Fibroblast of lung (primary cell): Measurements from ENCODE around the gene RDH14. TPM values are rescaled to one million over a fixed set of nuclear protein-coding genes. Genes with fewer than 3 reads are reported as not detected.
A peak's percentile ranks its signal among the peaks of the same experiment; 100 is the strongest.

ENCODE experiments used
- DNase-seq, 2 donors: peaks; one replicate each; pipeline versions ENCODE4 v3.0.0 to v3.0.0-alpha.2; 2010; ENCODE audit warnings: low read depth in 2 of 2
- H2AFZ ChIP-seq: 2 replicates; pipeline ENCODE4 v1.5.1; 2012; ENCODE audit warnings: low read length, control low read depth, inconsistent platforms
- H3K27ac ChIP-seq: 2 replicates; pipeline ENCODE4 v1.5.1; 2011; ENCODE audit warnings: low read length, control low read depth; ENCODE audit not compliant: insufficient read depth
- H3K27me3 ChIP-seq: 2 replicates; pipeline ENCODE4 v1.5.1; 2011; ENCODE audit warnings: mild to moderate bottlenecking, low read length; ENCODE audit not compliant: control insufficient read depth, insufficient read depth
- H3K36me3 ChIP-seq: 2 replicates; pipeline ENCODE4 v1.5.1; 2011; ENCODE audit warnings: low read length; ENCODE audit not compliant: control insufficient read depth, insufficient read depth
- H3K4me1 ChIP-seq: 2 replicates; pipeline ENCODE4 v1.5.1; 2011; ENCODE audit warnings: low read length; ENCODE audit not compliant: control insufficient read depth, insufficient read depth; ENCODE audit errors: extremely low read depth
- H3K4me2 ChIP-seq: 2 replicates; pipeline ENCODE4 v1.5.1; 2011; ENCODE audit warnings: low read length, control low read depth; ENCODE audit not compliant: insufficient read depth; ENCODE audit errors: extremely low read depth
- H3K4me3 ChIP-seq, 4 experiments: fragments of 200-600 bp in 1 of 4; sonication (generic) in 1 of 4; replicated peaks in 1 of 4; 2 replicates each; pipeline ENCODE4 v1.5.1; 2011 to 2016; ENCODE audit warnings: low read length in 4 of 4, low read depth in 3 of 4, mild to moderate bottlenecking in 3 of 4, control low read depth in 2 of 4, inconsistent platforms in 1 of 4, mixed read lengths in 1 of 4; ENCODE audit not compliant: insufficient read depth in 1 of 4; ENCODE audit errors: control extremely low read depth in 1 of 4
- H3K79me2 ChIP-seq: 2 replicates; pipeline ENCODE4 v1.5.1; 2012; ENCODE audit warnings: mild to moderate bottlenecking, low read length, inconsistent platforms; ENCODE audit not compliant: control insufficient read depth, insufficient read depth
- H3K9ac ChIP-seq: 2 replicates; pipeline ENCODE4 v1.5.1; 2011; ENCODE audit warnings: mild to moderate bottlenecking, low read length, control low read depth; ENCODE audit not compliant: insufficient read depth
- H3K9me3 ChIP-seq: 2 replicates; pipeline ENCODE4 v1.5.1; 2012; ENCODE audit warnings: low read depth, low read length; ENCODE audit not compliant: control insufficient read depth, insufficient read depth
- H4K20me1 ChIP-seq: 2 replicates; pipeline ENCODE4 v1.5.1; 2011; ENCODE audit warnings: low read length; ENCODE audit not compliant: control insufficient read depth, insufficient read depth; ENCODE audit errors: extremely low read depth
- EZH2 ChIP-seq: IDR thresholded peaks from 2 replicates; pipeline ENCODE4 v1.5.1; 2012; ENCODE audit warnings: low read length, control low read depth, mild to moderate bottlenecking; ENCODE audit errors: missing control alignments
- polyA plus RNA-seq, 2 donors: library from polyadenylated mRNA; depleted of rRNA in 1 of 2; stranded (reverse) in 1 of 2; unstranded in 1 of 2; fragments of >200 nt; gene quantifications; 2 replicates each; pipeline ENCODE4 v1.2.1, GENCODE V29; 2011 to 2012; ENCODE audit warnings: missing spikeins in 1 of 2
- total RNA-seq: library from RNA; depleted of rRNA; stranded (reverse); fragments of >200 nt; gene quantifications from 2 replicates; pipeline ENCODE4 v1.2.1, GENCODE V29; 2014
- TF ChIP-seq, protein P1 (sequence below), 2 donors: IDR thresholded peaks in 1 of 2; conservative IDR thresholded peaks in 1 of 2; 1 replicate in 1 of 2; 2 replicates in 1 of 2; pipeline ENCODE4 v1.5.1; 2011 to 2012; ENCODE audit warnings: low read length in 2 of 2, control low read depth in 1 of 2, inconsistent platforms in 1 of 2, low read depth in 1 of 2, mild to moderate bottlenecking in 1 of 2

RDH14 gene
- total and polyA plus RNA-seq, 2 donors (not counting 1 experiment from before 2014, with no cell fraction given): 26.6 to 28.6 TPM

DNA sequence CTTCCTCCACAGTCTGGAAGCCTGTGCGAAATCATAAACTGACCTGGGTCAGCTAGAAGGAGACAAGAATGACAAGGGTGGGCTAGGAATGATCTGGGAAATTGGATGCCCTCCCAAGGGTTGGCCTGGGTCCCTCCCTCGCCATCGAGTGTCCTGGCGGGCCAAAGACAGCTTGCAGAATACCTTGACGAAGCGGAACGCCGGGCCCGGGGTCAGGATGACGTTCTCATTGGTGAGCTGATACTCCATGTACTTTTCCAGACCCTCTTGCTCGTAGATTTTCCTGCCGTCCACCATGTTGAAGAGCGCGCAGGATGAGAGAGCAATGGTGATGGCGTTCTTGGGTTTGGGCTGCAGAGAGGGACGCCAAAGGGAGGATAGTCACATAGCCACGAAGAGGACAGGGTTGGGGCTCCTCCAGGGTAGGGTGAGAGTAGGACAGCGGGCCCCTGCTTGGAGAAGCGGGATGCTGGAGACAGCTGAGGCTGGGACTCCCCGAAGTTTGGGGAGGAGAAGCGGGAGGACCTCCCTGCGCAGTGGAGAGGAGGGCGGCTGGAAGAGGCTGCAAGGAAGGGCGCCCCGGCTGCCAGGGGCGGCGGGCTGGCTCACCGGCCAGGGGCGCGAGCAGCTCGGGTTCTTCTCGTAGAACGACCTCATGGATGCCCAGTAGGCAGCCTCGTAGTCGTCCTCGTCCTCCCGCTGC, 23.6 kb upstream of the RDH14 start:
- no peaks in the 10 kb centered on the region for H3K36me3 ChIP-seq
- DNase-seq: no peak
- no peaks in the 10 kb centered on the region for H4K20me1 ChIP-seq
- H3K27me3 ChIP-seq: no peaks in the 10 kb centered on the region
- H3K4me2 ChIP-seq: no peak overlapping the region
- H3K27ac ChIP-seq: no peak overlapping the region
- no peaks in the 10 kb centered on the region for H3K9me3 ChIP-seq
- H3K4me1 ChIP-seq: peaks cover 4% of the 10 kb centered on the region
- TF ChIP-seq, protein P1, sequence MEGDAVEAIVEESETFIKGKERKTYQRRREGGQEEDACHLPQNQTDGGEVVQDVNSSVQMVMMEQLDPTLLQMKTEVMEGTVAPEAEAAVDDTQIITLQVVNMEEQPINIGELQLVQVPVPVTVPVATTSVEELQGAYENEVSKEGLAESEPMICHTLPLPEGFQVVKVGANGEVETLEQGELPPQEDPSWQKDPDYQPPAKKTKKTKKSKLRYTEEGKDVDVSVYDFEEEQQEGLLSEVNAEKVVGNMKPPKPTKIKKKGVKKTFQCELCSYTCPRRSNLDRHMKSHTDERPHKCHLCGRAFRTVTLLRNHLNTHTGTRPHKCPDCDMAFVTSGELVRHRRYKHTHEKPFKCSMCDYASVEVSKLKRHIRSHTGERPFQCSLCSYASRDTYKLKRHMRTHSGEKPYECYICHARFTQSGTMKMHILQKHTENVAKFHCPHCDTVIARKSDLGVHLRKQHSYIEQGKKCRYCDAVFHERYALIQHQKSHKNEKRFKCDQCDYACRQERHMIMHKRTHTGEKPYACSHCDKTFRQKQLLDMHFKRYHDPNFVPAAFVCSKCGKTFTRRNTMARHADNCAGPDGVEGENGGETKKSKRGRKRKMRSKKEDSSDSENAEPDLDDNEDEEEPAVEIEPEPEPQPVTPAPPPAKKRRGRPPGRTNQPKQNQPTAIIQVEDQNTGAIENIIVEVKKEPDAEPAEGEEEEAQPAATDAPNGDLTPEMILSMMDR (conservative IDR thresholded peaks at IDR 0.05 in 1 of 2, IDR thresholded peaks at IDR 0.05 in 1 of 2; ENCODE audit: low read depth in 1 of 2, low read length in 2 of 2): no peak
- no peak for TF ChIP-seq EZH2
- no peaks in the 10 kb centered on the region for H3K79me2 ChIP-seq
- no peak overlapping the region for H2AFZ ChIP-seq
- no peak overlapping the region for H3K4me3 ChIP-seq
- H3K9ac ChIP-seq: no peak overlapping the region

DNA sequence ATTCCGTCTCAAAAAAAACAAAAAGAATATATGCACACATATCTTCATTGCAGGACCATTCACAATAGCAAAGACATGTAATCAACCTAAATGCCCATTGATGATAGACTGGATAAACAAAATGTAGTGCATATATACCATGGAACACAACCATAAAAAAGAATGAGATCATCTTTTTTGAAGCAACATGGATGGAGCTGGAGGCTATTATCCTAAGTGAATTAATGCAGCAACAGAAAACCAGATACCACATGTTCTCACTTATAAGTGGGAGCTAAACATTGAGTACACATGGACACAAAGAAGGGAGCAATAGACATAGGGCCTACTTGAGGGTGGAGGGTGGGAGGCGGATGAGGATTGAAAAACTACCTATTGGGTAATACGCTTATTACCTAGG, 20.2 kb upstream of the RDH14 start:
- no peak for DNase-seq
- H3K9me3 ChIP-seq: no peaks in the 10 kb centered on the region
- no peak overlapping the region for H3K27ac ChIP-seq
- H3K4me1 ChIP-seq: peaks cover 4% of the 10 kb centered on the region
- no peaks in the 10 kb centered on the region for H3K27me3 ChIP-seq
- TF ChIP-seq, protein P1 (conservative IDR thresholded peaks at IDR 0.05 in 1 of 2, IDR thresholded peaks at IDR 0.05 in 1 of 2; ENCODE audit: low read depth in 1 of 2, low read length in 2 of 2): no peak
- TF ChIP-seq EZH2: no peak
- H3K36me3 ChIP-seq: no peaks in the 10 kb centered on the region
- H3K79me2 ChIP-seq: no peaks in the 10 kb centered on the region
- H4K20me1 ChIP-seq: no peaks in the 10 kb centered on the region
- H3K9ac ChIP-seq: no peak overlapping the region
- H2AFZ ChIP-seq: no peak overlapping the region
- H3K4me3 ChIP-seq: no peak overlapping the region
- H3K4me2 ChIP-seq: no peak overlapping the region

GRCh38 chr2:18578033-18578432, 17.6 kb upstream of the RDH14 start:
- H3K79me2 ChIP-seq: no peaks in the 10 kb centered on the region
- no peaks in the 10 kb centered on the region for H3K27me3 ChIP-seq
- TF ChIP-seq EZH2: no peak
- TF ChIP-seq, protein P1 (conservative IDR thresholded peaks at IDR 0.05 in 1 of 2, IDR thresholded peaks at IDR 0.05 in 1 of 2; ENCODE audit: low read depth in 1 of 2, low read length in 2 of 2): no peak
- no peak overlapping the region for H3K4me3 ChIP-seq
- H3K36me3 ChIP-seq: no peaks in the 10 kb centered on the region
- no peak overlapping the region for H3K4me2 ChIP-seq
- no peak overlapping the region for H2AFZ ChIP-seq
- no peaks in the 10 kb centered on the region for H3K9me3 ChIP-seq
- H3K4me1 ChIP-seq: no peaks in the 10 kb centered on the region
- H3K27ac ChIP-seq: no peak overlapping the region
- no peak overlapping the region for H3K9ac ChIP-seq
- DNase-seq: peak in 1 of 2 donors; percentile 15
- H4K20me1 ChIP-seq: no peaks in the 10 kb centered on the region
